Measurements from ENCODE around the gene PTGDR2. TPM values are rescaled to one million over a fixed set of nuclear protein-coding genes. Genes with fewer than 3 reads are reported as not detected.

Gene PTGDR2
- 0.89 TPM for total RNA-seq
- long read RNA-seq, partial matches to known transcripts = 0 of 3 reads
- long read RNA-seq, other reads (novel, unspliced or antisense) = 3 of 3 reads

DNA sequence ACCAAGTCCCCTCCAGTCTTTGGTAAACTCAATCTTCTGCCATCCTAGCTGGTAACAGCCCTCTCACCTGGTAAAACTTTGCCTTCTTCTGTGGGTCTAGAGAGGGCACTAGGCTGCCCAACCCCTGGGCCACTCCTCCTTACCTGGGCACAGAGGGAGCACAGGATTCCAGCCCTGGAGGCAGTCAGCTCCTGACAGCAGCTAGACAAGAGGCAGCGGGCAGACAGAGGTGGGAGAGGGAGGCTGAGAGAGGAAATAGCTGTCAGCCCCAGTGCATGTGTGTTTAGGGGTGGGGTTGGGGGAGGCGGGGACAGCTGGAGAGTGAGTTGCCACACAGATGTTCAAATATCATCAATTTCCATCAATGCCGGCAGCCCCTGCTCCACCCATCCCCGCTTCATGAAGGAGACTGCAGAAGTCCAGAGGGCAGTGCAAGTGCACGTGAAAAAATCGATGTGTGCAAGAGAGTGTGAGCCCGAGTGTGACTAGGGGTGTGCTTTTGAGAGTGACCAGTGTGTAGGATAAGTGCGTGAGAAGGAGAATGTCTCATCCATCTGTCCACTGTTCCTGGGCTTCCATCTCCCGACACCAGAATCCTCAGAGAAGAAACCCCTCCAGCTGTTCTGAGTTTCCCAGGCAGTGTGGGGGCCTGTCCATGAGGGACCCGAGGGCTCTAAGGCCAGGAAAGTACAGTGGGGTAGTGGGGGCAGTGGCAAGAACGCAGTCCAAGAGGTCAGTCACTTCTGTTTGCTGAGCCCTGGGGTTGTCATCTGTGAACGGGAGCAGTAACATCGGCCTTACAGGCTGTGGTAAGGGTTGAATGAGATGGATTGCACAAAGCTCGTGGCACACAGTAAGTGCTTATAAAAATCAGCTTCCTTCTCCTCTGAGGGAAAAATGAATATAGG is at the start of gene PTGDR2:
Gene PTGDR2 (minus strand): TSS at position 225 of the 908 bp plus-strand sequence. CDS start 2,228 bp downstream, outside the sequence.
- DNase-seq (ENCODE audit: low spot score) = no peak
- intact Hi-C loops (cut with DNase I) = no loop called here

DNA sequence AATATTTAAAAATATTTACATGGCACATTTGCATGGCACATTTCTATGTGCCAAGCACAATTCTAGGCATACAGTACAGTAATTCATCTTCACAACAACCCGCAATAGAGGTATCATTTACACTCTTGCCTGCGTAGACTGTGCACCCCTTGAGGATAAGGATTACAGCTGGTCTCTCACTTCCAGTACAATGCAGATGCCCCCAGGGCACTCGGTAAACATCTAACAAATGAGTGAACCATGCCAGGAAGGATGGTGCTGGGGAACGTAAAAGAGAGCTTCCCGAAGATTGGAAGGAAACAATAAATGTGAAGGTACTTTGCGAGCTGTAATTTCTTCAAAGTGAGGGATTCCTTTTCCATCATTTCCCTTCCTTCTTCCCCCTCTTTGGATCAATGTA is 49.3 kb upstream of the PTGDR2 start:
- DNase-seq (ENCODE audit: low spot score) = no peak
- intact Hi-C loops (cut with DNase I) = loop anchor here (5.0 kb wide), 1 partner anchor 63 kb away; the partner anchor contains the start of gene CCDC86

DNA sequence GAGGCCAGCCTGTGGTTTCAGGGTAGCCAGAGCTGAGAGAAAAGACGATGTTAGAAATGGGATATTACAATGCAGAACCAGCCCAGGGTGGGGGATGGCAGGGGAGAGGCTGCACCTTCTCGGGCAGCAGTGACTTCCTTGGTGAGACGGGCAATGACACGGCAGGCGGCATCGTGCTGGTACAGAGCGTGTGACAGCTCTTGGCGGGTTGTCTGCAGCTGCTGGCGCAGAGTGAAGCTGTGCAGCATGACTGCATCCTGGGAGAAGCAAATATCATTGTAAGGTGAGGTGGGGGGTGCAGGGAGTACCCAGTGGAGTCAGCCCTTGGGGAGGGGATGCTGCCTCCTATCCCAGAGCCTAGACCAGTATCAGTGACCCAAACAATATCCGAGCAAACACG is 46.9 kb upstream of the PTGDR2 start:
- intact Hi-C loops (cut with DNase I) = no loop called here
- DNase-seq (ENCODE audit: low spot score) = no peak

DNA sequence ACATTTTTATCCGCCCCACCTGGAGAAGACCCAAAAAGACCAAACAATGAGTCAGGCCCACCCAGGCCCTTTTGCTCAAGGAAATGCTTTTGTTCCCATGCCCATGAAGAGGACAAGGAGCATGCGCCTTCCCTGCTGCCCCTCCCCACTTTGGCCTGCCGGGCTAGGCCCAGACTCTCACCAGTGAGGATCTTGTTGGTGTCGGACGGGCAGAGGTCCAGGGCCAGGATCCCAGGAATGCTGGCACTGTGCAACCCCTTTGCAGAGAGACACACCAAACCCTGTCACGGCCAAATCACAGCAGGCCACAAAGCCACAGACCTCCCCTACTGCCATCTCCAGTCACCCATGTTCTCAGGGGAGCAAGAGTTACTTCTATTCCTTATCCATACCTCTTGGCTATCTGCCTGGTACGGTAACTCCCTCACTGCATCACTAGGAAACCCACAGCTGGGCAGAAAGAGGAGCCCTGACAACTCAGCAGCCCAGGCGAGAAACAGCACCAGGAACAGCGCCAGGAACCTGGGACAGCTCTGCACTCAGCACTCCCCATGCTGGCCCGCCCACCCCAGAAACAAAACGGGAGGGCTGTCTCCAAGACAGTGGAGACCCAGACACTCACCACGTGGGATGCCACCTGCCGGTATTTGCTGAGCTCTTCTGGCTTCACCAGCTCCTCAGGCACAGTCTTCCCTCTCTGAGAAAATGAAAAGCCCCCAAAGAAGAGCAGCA is 45.1 kb upstream of the PTGDR2 start:
- no peak for DNase-seq (ENCODE audit: low spot score)
- intact Hi-C loops (cut with DNase I) = no loop called here

DNA sequence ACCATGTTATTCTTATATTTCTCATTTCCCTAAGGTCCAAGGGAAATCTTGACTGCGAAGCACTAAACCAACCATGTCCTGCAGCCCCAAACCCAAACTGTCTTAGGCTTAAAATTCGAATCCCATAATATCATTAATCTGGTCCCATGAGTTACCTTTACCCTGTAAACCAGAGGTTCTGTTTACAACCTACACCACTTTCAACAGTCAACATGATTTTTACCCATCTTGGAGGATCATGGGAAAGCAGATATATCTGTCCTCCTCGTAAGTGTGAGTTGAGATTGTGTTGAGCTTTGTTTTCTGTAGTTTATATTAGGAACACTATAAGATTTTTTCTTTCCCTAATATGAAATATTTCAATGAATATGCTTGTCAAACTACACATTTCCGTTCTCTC is 44.2 kb upstream of the PTGDR2 start:
- intact Hi-C loops (cut with DNase I) = loop anchor here (2.0 to 5.0 kb wide), 2 partner anchors 69 to 118 kb away; no protein-coding TSS in a partner anchor
- no peak for DNase-seq (ENCODE audit: low spot score)

DNA sequence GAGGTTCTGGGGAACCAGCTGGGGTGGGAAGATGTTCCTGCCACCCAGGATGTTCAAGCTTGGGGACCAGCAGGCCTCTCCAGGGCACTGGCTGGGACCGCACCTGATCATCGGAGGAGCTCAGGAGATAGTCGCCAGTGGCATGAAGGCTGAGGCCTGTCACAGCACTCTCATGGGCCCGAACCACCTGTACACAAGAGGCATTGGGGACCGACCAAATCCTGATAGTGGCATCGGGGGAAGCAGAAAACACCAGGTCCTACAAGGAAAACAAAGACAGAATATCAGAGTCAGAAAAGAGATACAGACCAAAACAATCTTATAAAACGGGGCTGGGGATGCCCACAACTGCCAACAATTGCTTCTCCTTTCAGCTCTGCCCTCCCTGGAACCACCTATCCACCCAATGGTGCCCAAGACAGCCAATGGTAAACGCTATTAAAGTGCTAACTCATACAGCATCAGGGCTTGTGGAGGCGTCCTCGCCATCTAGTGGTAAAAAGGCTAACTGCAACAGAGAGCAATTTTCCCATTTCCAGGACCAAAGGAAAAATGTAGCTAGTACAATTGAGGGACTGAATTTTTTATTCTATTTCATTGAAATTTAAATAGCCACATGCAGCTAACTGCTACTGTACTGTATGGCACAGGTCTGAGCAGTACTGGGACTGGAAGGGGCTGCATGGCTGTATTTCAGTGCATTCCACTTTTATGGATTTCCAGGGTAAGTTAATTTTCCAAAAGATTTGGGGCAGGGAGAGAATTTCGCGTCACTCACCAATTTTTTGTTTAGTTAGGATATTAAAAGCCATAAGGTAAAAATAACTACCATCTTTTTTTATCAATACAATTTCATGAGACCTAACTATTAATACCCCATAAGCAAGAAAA is 43.5 kb upstream of the PTGDR2 start:
- intact Hi-C loops (cut with DNase I) = loop anchor here (2.0 to 5.0 kb wide), 2 partner anchors 68 to 117 kb away; no protein-coding TSS in a partner anchor
- no peak for DNase-seq (ENCODE audit: low spot score)

DNA sequence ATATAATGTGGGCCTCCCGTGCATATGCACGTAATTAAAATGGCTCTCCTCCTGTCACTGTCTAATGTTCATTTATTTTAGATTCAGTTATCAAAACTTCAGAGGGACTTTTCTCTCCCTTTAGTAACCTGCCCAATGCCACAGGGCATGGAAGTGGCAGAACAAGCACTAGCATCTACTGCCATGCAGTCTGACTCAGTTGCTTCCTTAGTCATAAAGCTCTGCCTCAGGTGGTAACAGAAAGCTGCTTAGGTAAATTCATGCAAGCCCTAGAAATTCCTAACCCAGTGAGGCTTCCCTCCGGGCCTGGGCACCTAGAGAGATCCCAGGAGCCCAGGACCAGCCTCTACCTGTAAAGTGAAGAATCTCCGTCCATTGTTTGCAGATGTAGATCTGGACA is 41.7 kb upstream of the PTGDR2 start:
- DNase-seq (ENCODE audit: low spot score) = no peak
- intact Hi-C loops (cut with DNase I) = loop anchor here (5.0 kb wide), 1 partner anchor 115 kb away; no protein-coding TSS in a partner anchor

DNA sequence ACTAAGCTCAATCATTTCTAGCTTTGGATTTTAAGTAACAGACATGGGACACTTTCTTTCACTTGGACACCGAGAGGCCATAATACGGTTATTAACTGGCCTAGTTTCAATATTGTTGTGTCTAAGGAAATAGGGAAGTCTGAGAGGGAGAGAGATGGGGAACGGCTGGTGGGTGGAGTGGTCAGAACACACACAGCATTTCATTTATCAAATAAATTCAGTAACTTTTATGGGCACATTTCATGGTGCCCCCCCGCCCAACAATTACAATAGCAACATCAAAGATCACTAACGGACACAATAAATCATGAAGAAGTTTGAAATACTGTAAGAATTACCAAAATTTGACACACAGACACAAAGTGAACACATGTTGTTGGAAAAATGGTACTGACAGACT is 39.9 kb upstream of the PTGDR2 start:
- intact Hi-C loops (cut with DNase I) = loop anchor here (5.0 kb wide), 1 partner anchor 113 kb away; no protein-coding TSS in a partner anchor
- no peak for DNase-seq (ENCODE audit: low spot score)

DNA sequence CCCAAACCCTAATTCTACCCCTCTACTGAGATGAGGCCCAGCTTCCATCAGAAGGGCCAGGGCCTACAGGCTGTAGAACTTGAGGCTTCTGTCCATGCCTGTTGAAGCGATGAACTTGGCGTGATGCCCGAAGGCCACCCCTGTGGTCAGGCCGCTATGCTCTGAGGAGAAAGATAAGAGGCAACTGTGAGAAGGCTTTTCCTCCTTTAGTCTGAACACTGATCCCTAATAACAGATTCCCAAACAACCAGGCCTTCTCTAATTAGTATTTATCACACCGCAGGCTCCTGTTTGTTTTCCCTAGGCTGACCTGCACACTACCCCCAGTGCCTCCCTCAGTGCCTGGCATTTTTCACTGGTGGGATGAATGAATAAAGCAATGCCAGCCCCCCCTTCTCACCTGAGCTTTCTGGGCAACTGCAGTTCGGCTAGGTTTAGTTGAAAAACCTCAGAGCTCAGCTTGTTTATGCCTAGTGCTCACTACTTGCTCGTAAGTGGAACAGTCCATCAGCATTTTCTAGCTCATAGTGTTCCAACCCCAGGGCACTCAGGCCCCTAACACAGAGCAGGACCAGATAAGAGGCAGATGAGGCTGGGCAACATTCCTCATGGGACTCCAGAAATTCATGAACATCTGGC is 35.5 kb upstream of the PTGDR2 start:
- intact Hi-C loops (cut with DNase I) = no loop called here
- no peak for DNase-seq (ENCODE audit: low spot score)

DNA sequence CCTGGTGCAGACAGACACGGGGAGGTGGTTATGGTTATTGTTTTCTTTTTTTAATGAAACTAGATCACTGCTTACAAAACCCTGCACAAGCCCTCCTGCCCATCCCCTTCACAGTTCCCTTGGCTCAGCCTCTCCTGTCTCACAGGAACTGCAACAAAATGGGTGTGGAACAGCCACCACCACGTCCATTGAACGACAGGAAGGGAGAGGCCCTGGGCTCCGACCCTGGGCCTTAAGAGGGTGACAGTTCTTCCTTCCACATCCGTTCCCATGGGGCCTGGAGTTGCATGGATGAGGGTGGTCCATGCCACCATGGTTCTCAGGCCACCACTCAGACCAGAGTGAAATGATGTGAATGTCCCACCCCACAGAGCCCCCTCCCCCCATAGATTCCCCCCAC is 34.9 kb upstream of the PTGDR2 start:
- DNase-seq (ENCODE audit: low spot score) = no peak
- intact Hi-C loops (cut with DNase I) = no loop called here

DNA sequence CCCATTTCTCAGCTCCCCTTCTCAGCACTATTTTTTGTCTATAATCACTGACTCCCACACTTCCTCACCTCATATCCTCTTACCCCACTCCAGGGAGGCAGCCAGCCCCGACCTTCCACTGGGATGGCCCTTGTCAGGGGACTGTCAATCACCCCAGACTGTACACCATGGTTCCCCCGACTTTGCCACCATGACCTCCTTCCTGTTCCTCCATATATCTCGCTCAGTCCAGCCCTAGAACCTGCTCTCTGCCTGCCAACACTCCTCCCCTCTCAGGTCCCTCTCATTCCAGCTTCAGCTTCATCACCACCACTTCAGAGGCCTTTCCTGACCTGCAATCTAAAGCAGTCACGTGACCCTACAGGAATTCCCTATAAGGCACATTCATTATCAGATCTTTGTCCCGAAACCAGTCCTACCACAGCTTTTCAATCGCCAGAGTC is 34.1 kb upstream of the PTGDR2 start:
- intact Hi-C loops (cut with DNase I) = loop anchor here (5.0 kb wide), 1 partner anchor 113 kb away; no protein-coding TSS in a partner anchor
- no peak for DNase-seq (ENCODE audit: low spot score)

DNA sequence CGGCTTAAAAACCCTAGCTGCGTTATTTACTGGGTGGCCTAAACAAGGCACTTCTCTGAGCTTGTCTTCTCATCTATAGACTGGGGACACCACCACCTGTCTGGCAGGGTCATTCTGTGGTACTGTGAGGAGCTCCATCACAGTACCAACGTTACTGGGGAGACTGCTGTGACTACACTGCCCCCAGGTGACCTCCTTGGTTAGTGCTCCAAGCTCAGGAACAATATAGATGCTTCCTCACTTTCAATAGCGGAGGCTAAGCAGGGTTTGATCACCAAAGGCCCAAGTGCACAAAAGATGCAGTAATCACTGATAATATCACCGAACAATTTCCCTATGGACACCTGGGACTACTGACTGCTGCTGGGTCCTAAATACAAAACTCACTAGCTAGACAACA is 31.8 kb upstream of the PTGDR2 start:
- intact Hi-C loops (cut with DNase I) = loop anchor here (2.0 to 5.0 kb wide), 2 partner anchors 57 to 110 kb away; no protein-coding TSS in a partner anchor

DNA sequence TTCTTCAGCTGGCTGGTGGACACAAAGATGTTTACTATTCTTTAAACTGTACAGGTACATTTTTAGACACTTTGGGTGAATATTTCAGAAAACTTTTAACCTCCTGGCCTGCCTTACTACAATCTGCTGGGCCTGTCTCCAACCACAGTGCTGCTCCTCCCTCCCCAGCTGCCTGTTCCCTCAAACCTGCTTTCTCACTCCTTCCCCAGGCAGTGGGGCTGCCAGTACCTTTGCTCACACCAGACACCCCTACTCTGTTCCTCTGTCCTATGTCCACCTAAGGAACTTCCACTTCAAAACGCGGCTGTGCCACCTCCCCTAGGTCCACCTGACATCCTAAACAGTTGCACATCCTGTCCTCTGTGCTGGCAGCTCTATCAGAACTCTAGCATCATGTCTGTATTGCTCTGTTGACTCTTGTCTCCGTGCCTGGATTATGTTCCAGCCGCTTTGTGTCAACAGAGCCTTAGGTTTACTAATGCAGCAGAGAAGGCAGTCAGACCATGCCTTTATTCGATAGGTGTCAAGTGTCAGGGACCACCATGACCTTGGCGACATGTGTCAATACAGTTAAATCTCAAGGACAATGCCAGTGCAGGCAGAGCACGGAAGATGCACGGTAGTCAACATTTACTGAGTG is 25.0 kb upstream of the PTGDR2 start:
- intact Hi-C loops (cut with DNase I) = no loop called here
- DNase-seq (ENCODE audit: low spot score) = no peak

More for the DNA sequence above, 31.8 kb upstream of the PTGDR2 start:
- no peak for DNase-seq (ENCODE audit: low spot score)

DNA sequence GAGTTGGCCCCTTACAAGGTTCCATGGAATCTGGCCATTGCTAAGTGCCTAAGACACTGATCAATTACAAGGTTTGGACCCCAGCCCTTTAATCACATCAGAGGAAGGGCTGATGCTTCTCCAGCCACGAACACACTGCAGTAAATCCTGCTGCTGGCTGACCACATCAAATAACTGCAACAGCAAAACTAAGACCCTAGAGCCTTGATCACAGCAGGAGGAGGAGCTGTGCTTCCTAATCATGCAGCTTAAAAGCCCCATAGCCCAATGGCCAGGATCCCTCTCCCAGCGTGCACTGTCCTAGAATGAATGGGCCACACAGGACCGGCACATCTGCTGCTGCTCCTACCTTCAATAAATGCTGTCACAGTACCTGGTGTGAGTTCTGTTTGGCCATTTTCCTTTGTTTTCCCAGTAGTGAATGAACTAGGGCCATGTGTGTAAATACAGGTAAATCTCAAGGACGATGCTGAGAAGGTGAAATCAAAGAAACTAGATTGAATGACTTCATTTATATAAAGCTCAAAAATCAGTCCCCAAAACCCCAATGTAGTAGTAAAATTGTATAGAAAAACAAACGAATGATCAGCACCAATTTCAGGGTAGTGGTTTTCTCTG is 24.3 kb upstream of the PTGDR2 start:
- DNase-seq (ENCODE audit: low spot score) = no peak
- intact Hi-C loops (cut with DNase I) = no loop called here

DNA sequence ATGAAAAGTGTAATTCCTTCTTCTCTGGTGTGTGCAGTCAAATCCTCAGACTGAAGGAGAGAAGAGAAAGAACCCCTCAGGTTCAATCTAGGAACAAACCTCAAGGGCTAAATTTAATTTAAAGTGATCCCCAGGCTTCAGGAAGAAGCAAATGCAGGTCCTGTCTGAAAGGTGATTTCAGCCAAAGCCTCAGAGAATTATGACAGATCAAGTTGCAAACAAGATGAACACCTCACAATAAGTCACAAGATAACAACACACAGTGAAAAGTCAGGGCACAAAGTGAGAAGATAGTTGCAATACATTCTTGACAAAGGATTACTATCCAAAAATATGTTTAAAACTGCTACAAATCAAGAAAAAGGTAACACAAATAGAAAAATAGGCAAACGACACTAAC is 23.4 kb upstream of the PTGDR2 start:
- no peak for DNase-seq (ENCODE audit: low spot score)
- intact Hi-C loops (cut with DNase I) = no loop called here

DNA sequence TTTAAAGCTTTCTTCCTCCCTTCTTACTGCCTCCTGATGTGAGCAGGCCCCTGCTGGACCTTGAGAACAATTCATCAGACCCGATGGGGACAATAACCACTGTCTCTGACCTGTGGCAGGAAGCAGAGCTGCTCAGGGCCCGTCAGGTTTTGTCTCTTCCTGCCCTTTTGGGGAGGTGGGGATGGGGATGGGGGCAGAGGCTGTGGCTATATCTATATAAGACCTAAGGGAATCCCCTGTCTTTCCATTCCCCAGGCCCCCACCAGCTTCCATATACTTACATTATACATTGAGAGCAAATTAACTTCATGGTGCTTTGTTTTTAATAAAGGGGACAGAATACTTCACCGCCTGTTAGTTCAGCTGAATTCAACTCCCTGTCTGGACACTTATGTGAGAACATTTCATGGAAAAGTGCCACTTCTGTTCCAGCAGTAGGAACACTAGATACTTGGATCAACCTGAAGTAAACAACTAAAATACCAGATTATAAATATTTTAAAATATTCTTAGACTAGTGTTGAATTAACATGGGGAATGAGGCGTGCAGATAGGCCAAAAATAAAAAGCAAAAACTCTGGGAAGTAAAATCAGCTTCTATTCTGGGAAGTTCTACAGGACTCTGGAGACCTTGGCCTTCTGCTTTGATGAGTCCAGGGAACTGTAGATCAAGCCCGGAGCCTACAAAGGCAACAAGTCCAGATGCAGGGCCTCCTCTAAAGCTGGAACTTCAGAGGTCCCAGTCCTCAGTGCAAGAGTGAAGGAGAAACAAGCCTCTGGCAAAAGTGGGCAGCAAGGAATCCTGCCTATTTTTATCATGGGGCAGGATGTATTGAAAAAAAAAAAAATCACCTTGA is 22.7 kb upstream of the PTGDR2 start:
- DNase-seq (ENCODE audit: low spot score) = no peak
- intact Hi-C loops (cut with DNase I) = no loop called here

DNA sequence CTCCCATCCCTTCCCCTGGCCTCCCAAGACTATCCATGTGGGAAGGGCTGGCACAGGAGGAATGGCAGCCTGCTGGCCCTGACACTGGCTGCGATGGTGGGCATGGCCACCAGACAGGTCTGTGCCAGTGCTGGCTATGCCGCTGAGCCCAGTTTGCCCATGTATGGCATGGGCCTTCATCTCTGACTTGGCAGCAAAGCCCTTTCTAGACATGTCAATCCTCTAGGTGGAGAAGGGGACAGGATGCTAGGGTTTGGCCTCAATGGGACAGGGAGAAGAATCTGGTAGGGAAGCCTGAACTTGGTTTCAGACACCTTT is 20.4 kb upstream of the PTGDR2 start:
- intact Hi-C loops (cut with DNase I) = no loop called here
- DNase-seq (ENCODE audit: low spot score) = no peak

Measured in cardiac septum (tissue), 1 donor.